WTC11 (cell line): ENCODE measurements around the gene SBF1.

ENCODE experiments used
- CREB1 ChIP-seq: sonication (generic); formaldehyde crosslinking; IDR thresholded peaks from 2 replicates; pipeline ENCODE4 v1.8.0; 2023; ENCODE audit warnings: mild to moderate bottlenecking, missing genetic modification reagents
- GABPB1 ChIP-seq: sonication (generic); formaldehyde crosslinking; IDR thresholded peaks from 2 replicates; pipeline ENCODE4 v1.8.1; 2023; ENCODE audit warnings: mild to moderate bottlenecking, missing genetic modification reagents
- JUN ChIP-seq: sonication (generic); formaldehyde crosslinking; IDR thresholded peaks from 2 replicates; pipeline ENCODE4 v1.8.0; 2023; ENCODE audit warnings: mild to moderate bottlenecking, missing genetic modification reagents
- NR1H2 ChIP-seq: sonication (generic); formaldehyde crosslinking; IDR thresholded peaks from 2 replicates; pipeline ENCODE4 v1.9.0; 2021; ENCODE audit warnings: mild to moderate bottlenecking, moderate library complexity, missing genetic modification reagents
- TF ChIP-seq, protein P1 (sequence below): sonication (generic); formaldehyde crosslinking; IDR thresholded peaks from 2 replicates; pipeline ENCODE4 v1.8.1; 2023; ENCODE audit warnings: mild to moderate bottlenecking, missing genetic modification reagents, moderate library complexity
- TF ChIP-seq, protein P2 (sequence below): fragments of 200-600 bp; IDR thresholded peaks from 2 replicates; pipeline ENCODE4 v1.8.0; 2022; ENCODE audit warnings: antibody characterized with exemption
- TF ChIP-seq, protein P3 (sequence below): sonication (generic); formaldehyde crosslinking; IDR thresholded peaks from 2 replicates; pipeline ENCODE4 v1.8.0; 2022; ENCODE audit warnings: mild to moderate bottlenecking, missing genetic modification reagents
- TF ChIP-seq, protein P4 (sequence below): sonication (generic); formaldehyde crosslinking; conservative IDR thresholded peaks from 2 replicates; pipeline ENCODE4 v1.8.1; 2022; ENCODE audit warnings: mild to moderate bottlenecking, missing genetic modification reagents
- TF ChIP-seq, protein P5 (sequence below): fragments of 250-450 bp; sonication (Bioruptor Pico); IDR thresholded peaks from 2 replicates; pipeline ENCODE4 v1.9.0; 2021; ENCODE audit warnings: moderate library complexity, mild to moderate bottlenecking, inconsistent platforms, borderline replicate concordance
- TF ChIP-seq, protein P6 (sequence below): sonication (generic); formaldehyde crosslinking; IDR thresholded peaks from 2 replicates; pipeline ENCODE4 v1.8.0; 2022; ENCODE audit warnings: mild to moderate bottlenecking, missing genetic modification reagents
- TF ChIP-seq, protein P7 (sequence below): sonication (generic); formaldehyde crosslinking; IDR thresholded peaks from 2 replicates; pipeline ENCODE4 v1.8.1; 2023; ENCODE audit warnings: mild to moderate bottlenecking, moderate library complexity, missing genetic modification reagents
- TF ChIP-seq, protein P8 (sequence below): sonication (generic); formaldehyde crosslinking; IDR thresholded peaks from 2 replicates; pipeline ENCODE4 v1.8.1; 2022; ENCODE audit warnings: low read depth, mild to moderate bottlenecking, moderate library complexity, missing genetic modification reagents, borderline replicate concordance
- TF ChIP-seq, protein P9 (sequence below): fragments of 250-450 bp; sonication (Bioruptor Pico); IDR thresholded peaks from 2 replicates; pipeline ENCODE4 v1.9.0; 2021; ENCODE audit warnings: mild to moderate bottlenecking

DNA sequence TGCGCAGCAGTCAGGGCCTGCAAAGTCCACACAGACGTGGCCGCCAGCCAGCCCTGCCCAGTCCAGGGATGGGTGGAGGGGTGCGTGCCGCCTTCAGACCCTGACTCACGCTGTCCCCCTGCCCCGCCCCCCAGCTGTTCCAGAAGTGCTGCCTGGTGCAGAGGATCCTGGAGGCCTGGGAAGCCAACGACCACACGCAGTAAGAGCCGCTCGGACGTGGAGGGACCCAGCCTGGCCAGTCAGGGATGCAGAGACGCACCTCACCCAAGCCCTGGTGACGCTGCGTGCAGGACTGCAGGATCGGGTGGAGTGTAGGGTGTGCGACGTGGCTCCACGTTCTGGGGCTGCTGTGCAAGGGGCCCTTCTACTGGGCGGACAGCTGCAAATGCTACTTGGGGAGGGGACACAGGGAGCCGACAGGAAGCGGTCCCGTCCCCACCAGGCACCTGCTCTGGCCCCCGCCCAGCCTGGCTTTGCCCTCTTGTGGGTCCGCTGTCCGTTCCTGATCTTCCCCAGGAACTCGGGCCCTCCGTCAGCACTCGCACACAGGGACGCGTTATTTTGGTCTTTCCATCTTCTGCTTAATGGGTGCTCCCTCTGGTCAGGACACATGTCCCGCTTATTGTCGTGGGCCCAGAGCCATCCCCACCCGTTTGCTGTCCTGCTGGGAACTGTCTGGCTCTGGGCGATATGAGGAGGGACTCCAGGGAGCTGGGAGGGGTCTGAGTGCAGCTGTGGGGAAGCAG lies 42.5 kb downstream of the SBF1 start:
- TF ChIP-seq, protein P1, sequence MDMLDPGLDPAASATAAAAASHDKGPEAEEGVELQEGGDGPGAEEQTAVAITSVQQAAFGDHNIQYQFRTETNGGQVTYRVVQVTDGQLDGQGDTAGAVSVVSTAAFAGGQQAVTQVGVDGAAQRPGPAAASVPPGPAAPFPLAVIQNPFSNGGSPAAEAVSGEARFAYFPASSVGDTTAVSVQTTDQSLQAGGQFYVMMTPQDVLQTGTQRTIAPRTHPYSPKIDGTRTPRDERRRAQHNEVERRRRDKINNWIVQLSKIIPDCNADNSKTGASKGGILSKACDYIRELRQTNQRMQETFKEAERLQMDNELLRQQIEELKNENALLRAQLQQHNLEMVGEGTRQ (CRISPR knock-in tag) = no peak
- TF ChIP-seq, protein P2, sequence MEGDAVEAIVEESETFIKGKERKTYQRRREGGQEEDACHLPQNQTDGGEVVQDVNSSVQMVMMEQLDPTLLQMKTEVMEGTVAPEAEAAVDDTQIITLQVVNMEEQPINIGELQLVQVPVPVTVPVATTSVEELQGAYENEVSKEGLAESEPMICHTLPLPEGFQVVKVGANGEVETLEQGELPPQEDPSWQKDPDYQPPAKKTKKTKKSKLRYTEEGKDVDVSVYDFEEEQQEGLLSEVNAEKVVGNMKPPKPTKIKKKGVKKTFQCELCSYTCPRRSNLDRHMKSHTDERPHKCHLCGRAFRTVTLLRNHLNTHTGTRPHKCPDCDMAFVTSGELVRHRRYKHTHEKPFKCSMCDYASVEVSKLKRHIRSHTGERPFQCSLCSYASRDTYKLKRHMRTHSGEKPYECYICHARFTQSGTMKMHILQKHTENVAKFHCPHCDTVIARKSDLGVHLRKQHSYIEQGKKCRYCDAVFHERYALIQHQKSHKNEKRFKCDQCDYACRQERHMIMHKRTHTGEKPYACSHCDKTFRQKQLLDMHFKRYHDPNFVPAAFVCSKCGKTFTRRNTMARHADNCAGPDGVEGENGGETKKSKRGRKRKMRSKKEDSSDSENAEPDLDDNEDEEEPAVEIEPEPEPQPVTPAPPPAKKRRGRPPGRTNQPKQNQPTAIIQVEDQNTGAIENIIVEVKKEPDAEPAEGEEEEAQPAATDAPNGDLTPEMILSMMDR = no peak
- TF ChIP-seq, protein P3, sequence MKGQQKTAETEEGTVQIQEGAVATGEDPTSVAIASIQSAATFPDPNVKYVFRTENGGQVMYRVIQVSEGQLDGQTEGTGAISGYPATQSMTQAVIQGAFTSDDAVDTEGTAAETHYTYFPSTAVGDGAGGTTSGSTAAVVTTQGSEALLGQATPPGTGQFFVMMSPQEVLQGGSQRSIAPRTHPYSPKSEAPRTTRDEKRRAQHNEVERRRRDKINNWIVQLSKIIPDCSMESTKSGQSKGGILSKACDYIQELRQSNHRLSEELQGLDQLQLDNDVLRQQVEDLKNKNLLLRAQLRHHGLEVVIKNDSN (CRISPR knock-in tag) = no peak
- TF ChIP-seq, protein P4, sequence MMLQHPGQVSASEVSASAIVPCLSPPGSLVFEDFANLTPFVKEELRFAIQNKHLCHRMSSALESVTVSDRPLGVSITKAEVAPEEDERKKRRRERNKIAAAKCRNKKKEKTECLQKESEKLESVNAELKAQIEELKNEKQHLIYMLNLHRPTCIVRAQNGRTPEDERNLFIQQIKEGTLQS (CRISPR knock-in tag) = no peak
- TF ChIP-seq GABPB1 (CRISPR knock-in tag) = no peak
- TF ChIP-seq NR1H2 (CRISPR knock-in tag) = no peak
- TF ChIP-seq, protein P5, sequence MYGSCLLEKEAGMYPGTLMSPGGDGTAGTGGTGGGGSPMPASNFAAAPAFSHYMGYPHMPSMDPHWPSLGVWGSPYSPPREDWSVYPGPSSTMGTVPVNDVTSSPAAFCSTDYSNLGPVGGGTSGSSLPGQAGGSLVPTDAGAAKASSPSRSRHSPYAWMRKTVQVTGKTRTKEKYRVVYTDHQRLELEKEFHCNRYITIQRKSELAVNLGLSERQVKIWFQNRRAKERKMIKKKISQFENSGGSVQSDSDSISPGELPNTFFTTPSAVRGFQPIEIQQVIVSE = no peak
- TF ChIP-seq, protein P6, sequence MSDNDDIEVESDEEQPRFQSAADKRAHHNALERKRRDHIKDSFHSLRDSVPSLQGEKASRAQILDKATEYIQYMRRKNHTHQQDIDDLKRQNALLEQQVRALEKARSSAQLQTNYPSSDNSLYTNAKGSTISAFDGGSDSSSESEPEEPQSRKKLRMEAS = no peak
- TF ChIP-seq, protein P7, sequence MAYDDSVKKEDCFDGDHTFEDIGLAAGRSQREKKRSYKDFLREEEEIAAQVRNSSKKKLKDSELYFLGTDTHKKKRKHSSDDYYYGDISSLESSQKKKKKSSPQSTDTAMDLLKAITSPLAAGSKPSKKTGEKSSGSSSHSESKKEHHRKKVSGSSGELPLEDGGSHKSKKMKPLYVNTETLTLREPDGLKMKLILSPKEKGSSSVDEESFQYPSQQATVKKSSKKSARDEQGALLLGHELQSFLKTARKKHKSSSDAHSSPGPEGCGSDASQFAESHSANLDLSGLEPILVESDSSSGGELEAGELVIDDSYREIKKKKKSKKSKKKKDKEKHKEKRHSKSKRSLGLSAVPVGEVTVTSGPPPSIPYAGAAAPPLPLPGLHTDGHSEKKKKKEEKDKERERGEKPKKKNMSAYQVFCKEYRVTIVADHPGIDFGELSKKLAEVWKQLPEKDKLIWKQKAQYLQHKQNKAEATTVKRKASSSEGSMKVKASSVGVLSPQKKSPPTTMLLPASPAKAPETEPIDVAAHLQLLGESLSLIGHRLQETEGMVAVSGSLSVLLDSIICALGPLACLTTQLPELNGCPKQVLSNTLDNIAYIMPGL = no peak
- no peak for TF ChIP-seq CREB1 (CRISPR knock-in tag)
- TF ChIP-seq, protein P8, sequence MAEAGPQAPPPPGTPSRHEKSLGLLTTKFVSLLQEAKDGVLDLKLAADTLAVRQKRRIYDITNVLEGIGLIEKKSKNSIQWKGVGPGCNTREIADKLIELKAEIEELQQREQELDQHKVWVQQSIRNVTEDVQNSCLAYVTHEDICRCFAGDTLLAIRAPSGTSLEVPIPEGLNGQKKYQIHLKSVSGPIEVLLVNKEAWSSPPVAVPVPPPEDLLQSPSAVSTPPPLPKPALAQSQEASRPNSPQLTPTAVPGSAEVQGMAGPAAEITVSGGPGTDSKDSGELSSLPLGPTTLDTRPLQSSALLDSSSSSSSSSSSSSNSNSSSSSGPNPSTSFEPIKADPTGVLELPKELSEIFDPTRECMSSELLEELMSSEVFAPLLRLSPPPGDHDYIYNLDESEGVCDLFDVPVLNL = no peak
- TF ChIP-seq JUN (CRISPR knock-in tag) = no peak
- TF ChIP-seq, protein P9, sequence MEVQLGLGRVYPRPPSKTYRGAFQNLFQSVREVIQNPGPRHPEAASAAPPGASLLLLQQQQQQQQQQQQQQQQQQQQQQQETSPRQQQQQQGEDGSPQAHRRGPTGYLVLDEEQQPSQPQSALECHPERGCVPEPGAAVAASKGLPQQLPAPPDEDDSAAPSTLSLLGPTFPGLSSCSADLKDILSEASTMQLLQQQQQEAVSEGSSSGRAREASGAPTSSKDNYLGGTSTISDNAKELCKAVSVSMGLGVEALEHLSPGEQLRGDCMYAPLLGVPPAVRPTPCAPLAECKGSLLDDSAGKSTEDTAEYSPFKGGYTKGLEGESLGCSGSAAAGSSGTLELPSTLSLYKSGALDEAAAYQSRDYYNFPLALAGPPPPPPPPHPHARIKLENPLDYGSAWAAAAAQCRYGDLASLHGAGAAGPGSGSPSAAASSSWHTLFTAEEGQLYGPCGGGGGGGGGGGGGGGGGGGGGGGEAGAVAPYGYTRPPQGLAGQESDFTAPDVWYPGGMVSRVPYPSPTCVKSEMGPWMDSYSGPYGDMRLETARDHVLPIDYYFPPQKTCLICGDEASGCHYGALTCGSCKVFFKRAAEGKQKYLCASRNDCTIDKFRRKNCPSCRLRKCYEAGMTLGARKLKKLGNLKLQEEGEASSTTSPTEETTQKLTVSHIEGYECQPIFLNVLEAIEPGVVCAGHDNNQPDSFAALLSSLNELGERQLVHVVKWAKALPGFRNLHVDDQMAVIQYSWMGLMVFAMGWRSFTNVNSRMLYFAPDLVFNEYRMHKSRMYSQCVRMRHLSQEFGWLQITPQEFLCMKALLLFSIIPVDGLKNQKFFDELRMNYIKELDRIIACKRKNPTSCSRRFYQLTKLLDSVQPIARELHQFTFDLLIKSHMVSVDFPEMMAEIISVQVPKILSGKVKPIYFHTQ (CRISPR knock-in tag) = no peak
